HG02840 (cell line): Measurements from ENCODE around the gene DYNC2I2.
"Not testable (repeated sequence)": the region's sequence is repeated elsewhere in the genome, so short reads cannot be mapped to it uniquely, and the experiment has no call there.

Experiments used
- ATAC-seq: cut with Tn5 transposase; IDR thresholded peaks from one replicate; pipeline ENCODE4 v1.9.1; 2021; ENCODE audit warnings: mild to moderate bottlenecking, moderate library complexity, moderate number of reproducible peaks; ENCODE audit not compliant: unreplicated experiment, low FRiP score

Gene DYNC2I2

DNA sequence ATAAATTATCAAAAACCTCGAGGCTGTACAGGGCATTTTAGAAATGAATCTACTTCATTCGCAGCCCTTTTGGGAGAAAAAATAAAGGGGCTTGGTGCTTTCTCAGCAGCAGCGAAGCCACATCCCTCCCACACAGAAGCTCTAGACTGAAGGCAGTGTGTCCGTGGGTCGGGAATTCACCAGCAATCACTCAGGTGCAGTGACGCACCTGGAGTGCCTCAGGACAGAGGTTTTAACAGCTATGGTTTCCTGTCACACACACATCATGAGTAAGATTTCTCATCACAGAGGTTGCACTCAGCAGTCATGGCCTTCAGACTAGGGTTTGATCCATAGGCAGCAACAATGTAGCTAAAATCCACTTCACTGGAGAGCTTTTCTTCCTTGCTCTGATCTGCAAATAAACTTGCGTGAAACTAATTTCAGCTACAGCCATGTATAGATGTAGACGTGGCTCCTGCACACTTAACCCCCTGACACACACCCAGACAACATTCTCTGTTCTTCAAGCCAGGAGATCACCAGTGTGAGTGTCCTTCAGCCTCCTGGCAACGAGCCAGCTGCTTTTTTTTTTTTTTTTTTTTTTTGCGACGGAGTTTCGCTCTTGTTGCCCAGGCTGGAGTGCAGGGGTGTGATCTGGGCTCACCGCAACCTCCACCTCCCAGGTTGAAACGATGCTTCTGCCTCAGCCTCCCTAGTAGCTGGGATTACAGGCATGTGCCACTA, 34.8 kb downstream of the DYNC2I2 start:
- ATAC-seq = no peak

DNA sequence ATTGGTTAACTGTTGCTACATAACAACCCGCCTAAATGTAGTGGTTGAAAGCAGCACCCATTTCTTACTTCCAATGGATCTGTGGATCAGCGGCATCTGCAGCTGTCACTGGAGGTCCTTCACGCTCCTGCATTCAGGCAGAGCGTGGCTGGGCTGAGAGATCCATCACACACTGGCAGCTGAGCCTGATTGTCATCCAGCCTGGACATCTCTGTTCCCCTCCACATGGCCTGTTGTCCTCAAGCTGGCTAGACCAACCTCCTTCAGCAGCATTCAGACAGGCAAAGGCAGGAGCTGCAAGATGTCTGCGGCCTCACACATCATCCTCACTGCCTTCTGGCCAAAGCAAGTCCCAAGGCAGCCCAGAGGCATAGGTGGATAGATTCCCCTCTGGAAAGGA, 36.9 kb downstream of the DYNC2I2 start:
- no peak for ATAC-seq

DNA sequence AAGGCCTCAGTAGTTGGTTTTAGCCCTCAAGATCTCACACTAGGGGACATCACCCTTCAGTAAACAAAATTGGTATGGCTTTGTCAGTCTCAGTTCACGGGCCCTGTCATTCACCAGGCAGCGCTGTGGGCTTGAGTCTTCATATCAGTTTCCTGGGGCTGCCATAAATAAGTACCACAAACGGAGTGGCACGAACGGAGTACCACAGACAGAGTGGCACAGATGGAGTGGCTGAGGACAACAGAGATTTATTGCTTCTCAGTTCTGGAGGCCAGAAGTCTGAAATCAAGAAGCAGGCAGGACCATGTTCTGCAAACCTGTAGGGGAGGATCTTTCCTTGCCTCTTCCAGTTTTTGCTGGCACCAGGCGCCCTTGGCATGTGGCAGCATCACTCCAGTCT, 37.5 kb downstream of the DYNC2I2 start:
- no peak for ATAC-seq

DNA sequence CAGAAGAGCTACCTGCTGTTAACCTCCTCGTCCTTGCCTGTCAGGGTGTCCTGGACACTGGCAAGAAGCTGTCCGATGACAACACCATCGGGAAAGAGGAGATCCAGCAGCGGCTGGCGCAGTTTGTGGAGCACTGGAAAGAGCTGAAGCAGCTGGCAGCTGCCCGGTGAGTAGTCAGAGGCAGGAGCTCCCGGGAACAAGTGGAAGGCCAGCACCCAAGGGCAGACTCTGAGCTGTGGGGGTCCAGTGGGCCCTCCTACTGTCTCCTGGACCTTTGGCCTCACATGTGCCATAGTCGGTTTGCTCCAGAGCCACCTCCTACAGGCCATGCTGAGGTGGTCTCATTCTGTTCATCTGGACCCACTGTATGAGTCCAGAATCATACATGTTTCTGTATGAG, 38.7 kb downstream of the DYNC2I2 start:
- ATAC-seq = no peak

DNA sequence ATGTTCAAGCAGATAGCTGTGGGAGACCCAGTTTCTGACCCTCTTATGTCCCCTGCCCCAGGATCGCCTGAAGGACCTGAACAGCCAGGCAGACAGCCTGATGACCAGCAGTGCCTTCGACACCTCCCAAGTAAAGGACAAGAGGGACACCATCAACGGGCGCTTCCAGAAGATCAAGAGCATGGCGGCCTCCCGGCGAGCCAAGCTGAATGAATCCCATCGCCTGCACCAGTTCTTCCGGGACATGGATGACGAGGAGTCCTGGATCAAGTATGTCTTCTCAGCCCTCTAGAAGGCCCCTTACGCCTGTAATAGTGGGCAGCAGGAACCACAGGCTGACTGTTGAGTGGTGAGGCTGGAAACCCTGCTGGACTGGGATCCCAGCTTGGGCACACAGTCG, 41.1 kb downstream of the DYNC2I2 start:
- ATAC-seq = no peak

DNA sequence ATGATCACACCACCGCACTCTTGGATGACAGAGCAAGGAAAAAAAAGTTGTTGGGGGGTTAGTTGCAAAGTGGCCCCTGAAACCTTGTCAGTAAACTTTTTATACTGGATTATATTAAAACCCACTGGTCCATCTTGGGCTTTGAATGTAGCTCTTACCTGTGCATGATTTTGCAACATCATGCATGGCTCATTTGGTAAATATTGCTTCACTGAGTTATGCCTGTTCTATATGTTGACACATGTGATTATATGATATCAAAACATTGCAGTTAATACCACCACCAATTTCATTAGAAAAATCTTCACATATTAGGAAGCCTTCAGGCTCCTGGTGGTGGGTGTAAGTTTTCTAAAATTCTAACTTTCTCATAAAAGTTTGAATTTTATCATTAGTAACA, 41.9 kb downstream of the DYNC2I2 start:
- ATAC-seq = no peak

DNA sequence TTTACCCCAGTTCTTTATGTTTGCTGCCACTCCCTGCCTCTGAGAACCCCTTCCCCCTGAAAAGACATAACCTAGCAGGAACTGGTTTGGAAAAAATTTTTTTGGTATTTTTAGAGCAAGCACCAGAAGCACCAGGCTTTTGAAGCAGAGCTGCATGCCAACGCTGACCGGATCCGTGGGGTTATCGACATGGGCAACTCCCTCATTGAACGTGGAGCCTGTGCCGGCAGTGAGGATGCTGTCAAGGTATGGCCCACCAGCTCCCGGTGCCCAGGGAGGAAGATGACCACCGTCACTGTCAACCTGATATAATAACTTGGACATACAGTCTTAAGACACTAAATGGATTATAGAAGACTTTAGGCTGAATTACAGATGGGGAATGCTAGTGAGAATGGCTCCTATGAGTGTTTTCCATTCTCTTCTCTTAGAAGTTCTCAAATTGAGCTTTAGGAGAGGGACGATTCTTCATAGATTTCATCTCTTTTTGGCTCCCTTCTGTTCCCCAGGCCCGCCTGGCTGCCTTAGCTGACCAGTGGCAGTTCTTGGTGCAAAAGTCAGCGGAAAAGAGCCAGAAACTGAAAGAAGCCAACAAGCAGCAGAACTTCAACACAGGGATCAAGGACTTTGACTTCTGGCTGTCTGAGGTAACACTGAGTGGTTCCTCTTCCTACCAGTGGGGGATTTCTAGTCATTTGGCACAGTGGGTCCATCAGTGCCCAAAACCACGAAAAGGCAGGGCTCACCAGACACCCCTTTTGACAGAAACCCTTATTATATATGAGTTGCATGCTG, 44.9 kb downstream of the DYNC2I2 start:
- ATAC-seq = no peak

DNA sequence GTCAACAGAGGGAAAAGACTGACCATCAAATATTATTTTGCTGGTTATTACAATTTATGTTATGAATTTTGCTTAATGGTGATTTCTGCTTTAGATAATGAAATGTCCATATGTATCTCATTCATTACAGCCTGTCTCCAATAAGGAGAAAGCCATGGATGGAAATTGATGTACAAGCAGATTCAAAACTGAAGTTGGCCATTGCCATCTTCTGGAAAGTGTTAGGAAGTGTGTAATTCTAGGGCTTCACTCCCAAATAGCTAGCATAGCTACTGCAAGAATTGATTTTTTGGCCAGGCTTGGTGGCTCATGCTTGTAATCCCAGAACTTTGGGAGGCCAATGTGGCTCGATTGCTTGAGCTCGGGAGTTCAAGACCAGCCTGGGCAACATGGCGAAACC, 45.8 kb downstream of the DYNC2I2 start:
- ATAC-seq = no peak

DNA sequence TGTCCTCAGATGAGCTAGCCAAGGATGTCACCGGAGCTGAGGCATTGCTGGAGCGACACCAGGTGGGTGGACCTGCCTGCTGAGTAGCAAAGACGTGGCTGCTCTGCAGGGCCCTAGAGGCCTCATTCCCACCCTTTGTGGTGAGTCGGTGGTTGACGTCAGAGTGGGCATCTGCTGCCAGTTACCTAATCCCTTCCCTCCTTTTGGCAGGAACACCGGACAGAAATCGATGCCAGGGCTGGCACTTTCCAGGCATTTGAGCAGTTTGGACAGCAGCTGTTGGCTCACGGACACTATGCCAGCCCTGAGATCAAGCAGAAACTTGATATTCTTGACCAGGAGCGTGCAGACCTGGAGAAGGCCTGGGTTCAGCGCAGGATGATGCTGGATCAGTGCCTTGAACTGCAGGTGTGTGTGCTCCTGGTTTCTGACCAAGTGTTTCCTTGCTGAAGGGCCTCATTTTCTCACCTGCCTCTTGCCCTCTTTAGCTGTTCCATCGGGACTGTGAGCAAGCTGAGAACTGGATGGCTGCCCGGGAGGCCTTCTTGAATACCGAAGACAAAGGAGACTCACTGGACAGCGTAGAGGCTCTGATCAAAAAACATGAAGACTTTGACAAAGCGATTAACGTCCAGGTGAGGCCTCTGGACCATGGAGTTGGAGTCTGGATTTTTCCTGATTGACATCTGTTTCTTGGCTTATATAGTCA, 48.9 kb downstream of the DYNC2I2 start:
- no peak for ATAC-seq

DNA sequence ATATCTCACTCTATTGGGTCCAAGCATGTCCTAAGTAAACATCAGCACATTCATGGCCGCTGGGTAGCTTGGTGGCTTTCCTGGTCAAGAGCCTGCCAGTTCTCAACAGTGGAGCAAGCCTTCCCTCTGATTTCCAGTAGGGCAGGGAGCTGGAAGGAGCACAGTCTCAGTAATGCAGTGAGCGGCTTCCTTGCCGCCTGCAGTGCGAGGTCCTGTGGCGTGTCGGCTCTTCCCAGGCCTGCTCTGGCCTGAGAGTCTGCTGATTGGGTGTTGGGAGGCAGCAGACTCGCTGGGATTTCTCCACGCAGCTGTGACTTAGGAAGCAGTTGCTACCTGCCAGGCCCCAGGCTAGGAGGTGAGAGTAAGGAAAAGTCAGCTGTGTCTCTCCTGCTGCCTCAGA, 53.0 kb downstream of the DYNC2I2 start:
- no peak for ATAC-seq

DNA sequence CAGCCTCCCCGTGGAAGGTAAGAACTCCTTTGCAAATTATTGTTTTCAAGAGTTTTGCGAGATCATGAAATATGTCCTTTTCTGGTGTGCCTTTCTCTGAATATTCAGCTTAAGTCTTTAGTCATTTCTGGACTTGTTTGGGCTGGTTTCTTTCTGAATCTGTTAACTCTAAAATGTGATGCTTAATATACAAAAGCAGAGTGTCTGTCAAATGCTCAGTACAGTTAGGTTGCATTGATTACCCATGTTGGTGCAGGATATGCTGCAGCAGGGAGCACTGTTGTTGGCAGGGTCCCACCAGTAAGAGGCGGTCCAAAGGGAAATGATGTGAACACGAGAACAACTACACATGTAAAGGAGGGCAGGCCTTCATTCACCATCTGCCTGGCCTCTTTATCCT, 56.5 kb downstream of the DYNC2I2 start:
- no peak for ATAC-seq

DNA sequence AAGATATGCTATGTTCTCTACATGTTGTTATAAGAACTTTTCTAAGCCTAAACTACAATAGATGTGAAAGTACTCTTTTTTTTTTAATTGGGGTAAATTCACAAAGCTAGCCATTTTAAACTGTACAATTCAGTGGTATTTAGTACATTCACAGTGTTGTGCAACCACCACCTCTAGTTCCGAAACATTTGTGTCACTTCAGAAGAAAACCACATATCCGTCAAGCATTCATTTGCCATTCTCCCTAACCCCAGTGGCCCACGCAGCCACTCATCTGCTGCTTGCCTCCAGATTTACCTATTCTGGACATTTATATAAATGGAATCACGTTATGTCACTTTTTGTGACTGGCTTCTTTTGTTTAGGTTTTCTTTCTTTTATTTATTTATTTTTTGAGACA, 61.2 kb downstream of the DYNC2I2 start:
- ATAC-seq = no peak

DNA sequence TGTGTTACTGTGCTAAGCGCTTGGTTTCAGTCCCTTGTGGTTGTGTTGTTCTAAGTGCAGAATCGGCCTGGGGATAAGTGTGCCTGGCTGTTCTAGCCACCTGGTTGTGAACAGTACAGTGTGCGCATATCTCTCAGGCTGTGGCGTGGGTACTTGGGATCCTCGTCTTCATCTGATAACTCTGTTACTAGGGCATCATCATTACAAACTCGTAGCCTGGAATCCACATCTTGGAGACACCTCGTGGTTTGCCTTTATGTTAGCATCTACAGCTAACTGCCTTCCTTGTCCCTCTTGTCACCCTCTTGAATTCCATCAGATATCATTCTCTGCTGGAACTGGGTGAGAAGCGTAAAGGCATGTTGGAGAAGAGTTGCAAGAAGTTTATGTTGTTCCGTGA, 62.8 kb downstream of the DYNC2I2 start:
- ATAC-seq = no peak

DNA sequence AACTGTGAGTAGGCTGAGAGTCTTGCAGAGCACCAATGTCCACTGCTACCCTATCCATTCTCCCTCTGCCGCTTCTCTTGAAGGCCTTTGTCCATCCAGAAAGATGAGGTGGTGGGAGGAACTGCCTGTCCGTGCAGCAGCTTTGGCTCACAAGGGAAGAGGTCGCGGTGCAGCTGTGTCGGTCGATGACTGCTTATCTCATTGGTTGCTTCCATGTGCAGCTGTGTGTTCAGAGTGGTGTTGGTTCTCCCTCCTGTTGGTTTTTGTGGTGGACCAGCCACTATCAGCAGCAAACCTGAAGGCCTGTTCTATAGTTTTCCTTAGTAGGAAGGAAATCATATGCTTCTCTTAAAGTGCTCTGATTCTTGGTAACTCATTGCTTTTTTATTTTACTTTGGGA, 63.6 kb downstream of the DYNC2I2 start:
- ATAC-seq = no peak

DNA sequence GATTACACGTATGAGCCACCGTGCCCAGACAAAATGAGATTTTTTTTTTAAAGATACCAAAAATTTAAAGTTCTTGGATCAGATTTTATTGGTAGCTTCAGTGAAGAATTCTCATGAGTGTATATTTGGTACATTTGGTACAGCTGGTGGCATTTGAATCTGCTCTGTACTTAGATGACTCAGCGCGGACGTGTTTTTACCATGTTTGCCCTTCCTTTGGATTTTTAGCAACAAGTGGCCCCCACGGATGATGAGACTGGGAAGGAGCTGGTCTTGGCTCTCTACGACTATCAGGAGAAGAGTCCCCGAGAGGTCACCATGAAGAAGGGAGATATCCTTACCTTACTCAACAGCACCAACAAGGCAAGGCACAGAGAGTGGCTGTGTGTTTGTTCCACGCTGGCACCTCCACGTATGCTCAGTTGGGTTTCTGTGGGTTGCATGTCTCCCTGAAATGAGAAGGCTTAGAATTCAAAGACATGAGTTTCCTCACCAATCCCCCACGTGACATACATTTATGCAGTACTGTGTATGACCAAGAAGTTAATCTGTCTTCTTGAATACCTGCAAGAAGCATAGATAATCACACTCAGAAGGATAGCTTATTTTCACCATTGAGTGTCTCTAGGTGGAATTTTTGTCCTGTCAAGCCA, 67.9 kb downstream of the DYNC2I2 start:
- no peak for ATAC-seq

DNA sequence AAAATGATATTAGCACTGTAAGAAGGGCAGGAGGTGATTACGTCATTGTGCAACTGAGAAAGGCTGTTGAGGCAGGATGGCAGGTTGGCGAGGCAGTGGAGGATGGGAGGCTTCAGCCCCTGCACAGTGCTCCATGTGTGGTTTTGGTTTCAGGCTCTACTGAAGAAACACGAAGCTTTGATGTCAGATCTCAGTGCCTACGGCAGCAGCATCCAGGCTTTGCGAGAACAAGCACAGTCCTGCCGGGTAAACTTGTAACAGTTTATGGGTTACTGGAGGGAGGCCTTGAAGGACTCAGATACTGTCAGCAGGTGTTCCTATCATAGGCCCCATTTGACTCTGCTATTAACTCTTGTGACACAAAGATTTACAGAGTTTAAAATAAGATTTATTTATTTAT, 69.2 kb downstream of the DYNC2I2 start:
- no peak for ATAC-seq

DNA sequence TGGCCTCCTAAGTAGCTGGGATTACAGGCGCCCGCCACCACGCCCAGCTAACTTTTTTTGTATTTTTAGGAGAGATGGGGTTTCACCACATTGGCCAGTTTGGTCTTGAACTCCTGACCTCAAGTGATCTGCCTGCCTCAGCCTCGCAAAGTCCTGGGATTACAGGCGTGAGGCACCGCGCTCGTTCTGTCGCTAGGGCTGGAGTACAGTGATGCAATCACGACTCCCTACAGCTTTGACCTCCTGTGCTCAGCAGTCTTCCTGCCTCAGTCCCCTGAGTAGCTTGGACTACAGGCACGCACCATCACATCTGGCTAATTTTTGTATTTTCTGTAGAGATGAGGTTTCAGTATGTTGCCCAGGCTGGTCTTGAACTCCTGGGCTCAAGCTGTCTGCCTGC, 69.7 kb downstream of the DYNC2I2 start:
- not testable (repeated sequence) for ATAC-seq

DNA sequence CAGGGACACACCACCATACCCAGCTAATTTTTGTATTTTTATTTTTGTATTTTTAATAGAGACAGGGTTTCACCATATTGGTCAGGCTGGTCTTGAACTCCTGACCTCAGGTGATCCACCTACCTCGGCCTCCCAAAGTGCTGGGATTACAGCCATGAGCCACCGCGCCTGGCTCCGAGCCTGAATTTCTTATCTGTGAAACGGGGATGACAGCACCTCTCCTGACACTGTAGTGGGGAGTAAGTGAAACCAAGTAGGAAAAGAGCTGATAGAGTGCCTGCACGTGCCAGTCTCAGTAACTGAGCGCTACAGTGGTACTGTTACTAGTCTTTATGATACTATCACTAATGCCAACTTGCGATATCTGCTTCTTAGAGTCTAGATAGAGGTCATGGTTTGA, 71.5 kb downstream of the DYNC2I2 start:
- not testable (repeated sequence) for ATAC-seq
